GM06990 (cell line): Measurements from ENCODE around the gene CD200R1.

Experiments used
- DNase-seq: peaks from one replicate; pipeline ENCODE4 v3.0.0-alpha.2; 2011; ENCODE audit not compliant: insufficient read length; ENCODE audit errors: extremely low read depth
- H3K27me3 ChIP-seq: replicated peaks from 2 replicates; pipeline ENCODE4 v1.6.0; 2011; ENCODE audit warnings: low read length; ENCODE audit not compliant: control insufficient read depth, insufficient read depth
- H3K36me3 ChIP-seq: 2 replicates; pipeline ENCODE4 v1.5.1; 2011; ENCODE audit warnings: low read length; ENCODE audit not compliant: control insufficient read depth, insufficient read depth
- H3K4me3 ChIP-seq: replicated peaks from 2 replicates; pipeline ENCODE4 v1.5.1; 2011; ENCODE audit warnings: low read depth, mild to moderate bottlenecking, control low read depth, low read length
- TF ChIP-seq, protein P1 (sequence below): IDR thresholded peaks from 2 replicates; pipeline ENCODE4 v1.5.1; 2011; ENCODE audit warnings: low read length, control low read depth, mild to moderate bottlenecking, inconsistent platforms; ENCODE audit not compliant: insufficient read depth, poor library complexity, severe bottlenecking

CD200R1 gene, protein sequence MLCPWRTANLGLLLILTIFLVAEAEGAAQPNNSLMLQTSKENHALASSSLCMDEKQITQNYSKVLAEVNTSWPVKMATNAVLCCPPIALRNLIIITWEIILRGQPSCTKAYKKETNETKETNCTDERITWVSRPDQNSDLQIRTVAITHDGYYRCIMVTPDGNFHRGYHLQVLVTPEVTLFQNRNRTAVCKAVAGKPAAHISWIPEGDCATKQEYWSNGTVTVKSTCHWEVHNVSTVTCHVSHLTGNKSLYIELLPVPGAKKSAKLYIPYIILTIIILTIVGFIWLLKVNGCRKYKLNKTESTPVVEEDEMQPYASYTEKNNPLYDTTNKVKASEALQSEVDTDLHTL

DNA sequence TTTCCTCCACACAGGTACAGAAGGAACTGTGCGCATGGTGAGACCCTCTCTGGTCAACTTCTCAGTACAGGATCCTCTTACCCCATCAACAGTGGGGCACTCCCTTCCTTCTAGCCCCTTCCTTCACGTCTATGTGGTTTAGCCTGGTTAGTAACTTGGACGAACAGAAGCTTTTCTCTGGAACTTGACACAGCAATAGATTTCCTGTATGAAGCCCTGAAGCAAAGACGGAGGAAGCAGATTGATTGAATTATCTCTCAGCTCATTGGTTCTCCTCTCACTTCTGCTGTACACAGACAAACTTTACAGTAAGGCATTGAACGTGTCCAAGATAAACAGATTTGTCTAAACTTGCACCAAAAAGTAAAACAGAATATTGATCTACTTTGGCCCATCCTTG lies at the start of gene CD200R1:
TSS of gene CD200R1 (minus strand) at position 210 of the 400 bp plus-strand sequence. CDS start 246 bp downstream, outside the sequence.
- Histone ChIP-seq H3K4me3 (peak within 1 kb of the TSS; percentile 57), H3K36me3 (no peaks in the 10 kb centered on the region), H3K27me3 (no peaks in the 10 kb centered on the region)
- TF ChIP-seq, protein P1, sequence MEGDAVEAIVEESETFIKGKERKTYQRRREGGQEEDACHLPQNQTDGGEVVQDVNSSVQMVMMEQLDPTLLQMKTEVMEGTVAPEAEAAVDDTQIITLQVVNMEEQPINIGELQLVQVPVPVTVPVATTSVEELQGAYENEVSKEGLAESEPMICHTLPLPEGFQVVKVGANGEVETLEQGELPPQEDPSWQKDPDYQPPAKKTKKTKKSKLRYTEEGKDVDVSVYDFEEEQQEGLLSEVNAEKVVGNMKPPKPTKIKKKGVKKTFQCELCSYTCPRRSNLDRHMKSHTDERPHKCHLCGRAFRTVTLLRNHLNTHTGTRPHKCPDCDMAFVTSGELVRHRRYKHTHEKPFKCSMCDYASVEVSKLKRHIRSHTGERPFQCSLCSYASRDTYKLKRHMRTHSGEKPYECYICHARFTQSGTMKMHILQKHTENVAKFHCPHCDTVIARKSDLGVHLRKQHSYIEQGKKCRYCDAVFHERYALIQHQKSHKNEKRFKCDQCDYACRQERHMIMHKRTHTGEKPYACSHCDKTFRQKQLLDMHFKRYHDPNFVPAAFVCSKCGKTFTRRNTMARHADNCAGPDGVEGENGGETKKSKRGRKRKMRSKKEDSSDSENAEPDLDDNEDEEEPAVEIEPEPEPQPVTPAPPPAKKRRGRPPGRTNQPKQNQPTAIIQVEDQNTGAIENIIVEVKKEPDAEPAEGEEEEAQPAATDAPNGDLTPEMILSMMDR = no peak
- no peak for DNase-seq

DNA sequence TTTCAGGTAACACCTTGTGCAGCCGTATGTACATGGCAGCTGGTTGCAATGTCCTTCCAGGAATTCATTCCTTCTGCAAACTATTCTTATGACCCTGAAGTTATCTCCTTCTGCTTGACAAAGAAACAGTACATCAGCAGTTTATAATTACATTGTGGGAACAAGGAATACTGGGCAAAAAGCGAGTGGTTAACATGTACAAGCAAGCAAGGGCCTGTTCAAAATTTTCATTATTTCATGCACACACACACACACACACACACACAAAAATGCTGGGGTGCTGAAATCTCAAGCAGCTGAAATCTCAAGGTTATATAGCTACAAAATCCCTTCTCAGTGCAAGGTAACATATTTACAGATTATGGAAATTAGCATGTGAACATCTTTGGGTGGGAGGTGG lies 46.6 kb upstream of the CD200R1 start:
- TF ChIP-seq, protein P1 = no peak
- H3K27me3 ChIP-seq = no peaks in the 10 kb centered on the region
- H3K4me3 ChIP-seq = no peak overlapping the region
- DNase-seq = no peak
- H3K36me3 ChIP-seq = peaks cover 1% of the 10 kb centered on the region; the same call in 1 of the 2 replicates

DNA sequence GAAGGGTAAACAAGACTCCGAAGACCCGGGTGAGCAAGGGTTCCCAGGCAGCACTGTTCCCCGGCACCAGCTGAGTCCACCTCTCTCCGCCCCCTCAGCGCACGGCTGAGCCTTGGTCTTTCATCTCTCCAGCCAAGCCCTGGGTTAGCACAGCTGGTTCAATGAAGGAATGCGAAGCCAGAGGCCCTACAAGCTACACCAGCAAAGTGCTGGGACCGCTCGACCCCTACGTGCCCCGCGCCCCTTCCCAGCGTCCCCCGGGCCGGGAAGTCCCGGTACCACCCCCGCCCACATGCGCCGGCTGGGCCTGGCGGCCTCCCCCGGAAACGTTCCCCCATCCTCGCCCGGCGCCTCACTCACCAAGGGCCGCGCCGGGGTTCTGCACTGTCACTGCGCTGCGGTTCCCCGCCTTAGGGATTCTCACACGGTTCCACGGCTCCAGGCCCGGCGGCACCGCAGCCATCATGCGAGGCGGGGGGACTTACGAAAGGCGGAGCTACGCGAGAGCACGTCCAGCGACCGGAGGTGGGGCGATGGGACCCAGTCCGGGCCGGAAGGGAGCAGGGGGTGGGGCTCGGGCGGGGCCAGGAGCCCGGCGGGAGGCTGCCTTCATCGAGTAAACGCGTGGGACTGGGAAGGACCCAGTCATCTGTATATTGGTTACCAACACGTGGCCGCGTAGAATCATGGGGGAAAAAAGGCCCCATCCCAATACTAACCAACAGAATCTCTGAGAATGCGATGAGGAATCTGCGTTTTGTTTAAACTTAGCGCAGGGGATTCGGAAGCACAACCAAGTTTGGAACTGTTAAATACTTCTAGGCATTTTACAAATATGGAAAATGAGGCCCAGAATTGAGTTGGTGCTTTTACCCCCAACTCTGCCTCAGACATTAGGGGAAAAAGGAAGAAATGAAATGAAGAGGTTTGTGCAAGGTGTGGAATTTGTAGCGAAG lies 44.6 kb upstream of the CD200R1 start:
- Histone ChIP-seq H3K36me3 (peaks cover 1% of the 10 kb centered on the region; the same call in 1 of the 2 replicates), H3K4me3 (peak overlapping the region; percentile 80), H3K27me3 (no peaks in the 10 kb centered on the region)
- DNase-seq = peak; percentile 94
- TF ChIP-seq, protein P1 = no peak

DNA sequence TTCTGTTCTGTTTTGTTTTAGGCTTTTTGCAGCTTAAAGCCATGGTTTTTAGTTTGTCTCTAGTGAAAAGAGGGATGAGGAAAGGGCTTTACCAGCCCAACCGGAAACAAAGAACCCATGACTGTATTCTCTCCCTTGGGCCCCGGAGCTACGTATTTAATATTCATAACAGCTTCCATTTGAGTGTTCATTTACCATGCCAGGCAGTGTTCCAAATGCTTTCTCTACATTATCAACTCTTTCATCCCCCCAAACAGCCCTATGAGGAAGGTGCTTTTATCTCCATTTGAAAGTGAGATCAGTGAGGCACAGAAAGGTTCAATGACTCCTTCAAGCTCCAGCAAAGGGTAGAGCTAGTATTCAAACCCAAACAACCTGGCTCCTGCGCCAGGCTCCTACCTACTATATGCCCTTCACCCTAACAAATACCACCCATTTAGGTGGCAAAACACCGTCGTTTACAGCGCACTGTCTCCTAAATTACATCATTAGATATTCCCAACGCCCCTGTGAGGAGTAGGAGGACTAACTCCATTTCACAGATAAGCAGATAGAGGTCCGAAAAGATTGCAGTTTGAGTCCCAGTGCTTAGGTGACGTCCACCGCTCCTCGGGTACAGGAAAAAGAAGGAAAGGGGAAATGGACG lies 43.8 kb upstream of the CD200R1 start:
- no peak for DNase-seq
- TF ChIP-seq, protein P1 = no peak
- H3K36me3 ChIP-seq = peaks cover 1% of the 10 kb centered on the region; the same call in 1 of the 2 replicates

DNA sequence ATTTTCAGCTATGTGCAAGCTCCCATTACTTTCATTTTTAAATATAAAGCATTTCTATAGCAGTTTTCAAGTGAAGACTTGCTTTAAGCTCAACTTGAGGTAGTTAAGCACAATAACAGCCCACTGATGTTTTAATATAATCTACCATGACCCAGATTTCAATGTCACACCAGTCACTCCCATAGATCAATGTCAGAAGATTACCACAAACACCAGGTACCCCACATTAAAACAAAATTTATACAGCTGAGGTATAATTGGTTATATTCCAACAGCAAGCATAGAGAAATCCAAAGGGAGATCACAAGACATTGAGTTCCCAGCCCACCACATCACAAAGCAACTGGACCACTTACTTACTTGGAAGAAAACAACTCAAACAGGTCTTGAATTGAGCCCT lies 38.7 kb upstream of the CD200R1 start:
- TF ChIP-seq, protein P1 = no peak
- peaks cover 2% of the 10 kb centered on the region; the same call in 1 of the 2 replicates for H3K36me3 ChIP-seq
- no peak overlapping the region for H3K4me3 ChIP-seq
- no peaks in the 10 kb centered on the region for H3K27me3 ChIP-seq
- no peak for DNase-seq

More for the DNA sequence above, 43.8 kb upstream of the CD200R1 start:
- peak overlapping the region; percentile 80 for H3K4me3 ChIP-seq
- H3K27me3 ChIP-seq = no peaks in the 10 kb centered on the region
